HG03521 (cell line): Measurements from ENCODE around the gene HEG1.

Experiments
- ATAC-seq: cut with Tn5 transposase; IDR thresholded peaks from one replicate; pipeline ENCODE4 v1.9.1; 2021; ENCODE audit warnings: mild to moderate bottlenecking, moderate library complexity; ENCODE audit not compliant: unreplicated experiment

Gene HEG1

GRCh38 chr3:125050488-125051090, 5.2 kb downstream of the HEG1 start:
- ATAC-seq: no peak

- ATAC-seq: no peak
Measured at GRCh38 chr3:125048282-125048681, 7.5 kb downstream of the HEG1 start.

- no peak for ATAC-seq
Measured at GRCh38 chr3:125045965-125046364, 9.8 kb downstream of the HEG1 start.

GRCh38 chr3:125045194-125045593, 10.6 kb downstream of the HEG1 start:
- no peak for ATAC-seq

GRCh38 chr3:125043599-125044151, 12.1 kb downstream of the HEG1 start:
- ATAC-seq: no peak

GRCh38 chr3:125042725-125043406, 12.9 kb downstream of the HEG1 start:
- ATAC-seq: no peak

GRCh38 chr3:125039131-125040100, 16.4 kb downstream of the HEG1 start:
- ATAC-seq: no peak

GRCh38 chr3:125037498-125038150, 18.2 kb downstream of the HEG1 start:
- ATAC-seq: no peak

GRCh38 chr3:125035217-125035616, 20.6 kb downstream of the HEG1 start:
- ATAC-seq: peak; percentile 59

GRCh38 chr3:125033616-125034015, 22.2 kb downstream of the HEG1 start:
- ATAC-seq: no peak

- no peak for ATAC-seq
Measured at GRCh38 chr3:125033135-125033534, 22.7 kb downstream of the HEG1 start.

- ATAC-seq: no peak
Measured at GRCh38 chr3:125032683-125033082, 23.1 kb downstream of the HEG1 start.

- no peak for ATAC-seq
Measured at GRCh38 chr3:125032100-125032643, 23.6 kb downstream of the HEG1 start.

- ATAC-seq: no peak
Measured at GRCh38 chr3:125031544-125031943, 24.3 kb downstream of the HEG1 start.

GRCh38 chr3:125028657-125029056, 27.1 kb downstream of the HEG1 start:
- ATAC-seq: no peak

- no peak for ATAC-seq
Measured at GRCh38 chr3:125025642-125026041, 30.2 kb downstream of the HEG1 start.

GRCh38 chr3:125024817-125025216, 31.0 kb downstream of the HEG1 start:
- ATAC-seq: no peak

GRCh38 chr3:125023833-125024555, 31.8 kb downstream of the HEG1 start:
- ATAC-seq: no peak

- ATAC-seq: no peak
Measured at GRCh38 chr3:125022206-125022605, 33.6 kb downstream of the HEG1 start.

GRCh38 chr3:125019271-125019670, 36.5 kb downstream of the HEG1 start:
- ATAC-seq: no peak
